ENCODE results near the gene IRAK1.

The IRAK1 gene

GRCh38 chrX:154040307-154040756 lies 20.6 kb upstream of the IRAK1 start:
- no peak for DNase-seq

- no peak for DNase-seq
Measured at GRCh38 chrX:154039577-154039976, 19.9 kb upstream of the IRAK1 start.

- DNase-seq: no peak
Measured at GRCh38 chrX:154038656-154039055, 19.0 kb upstream of the IRAK1 start.

GRCh38 chrX:154037754-154038153 lies 18.1 kb upstream of the IRAK1 start:
- no peak for DNase-seq

DNA sequence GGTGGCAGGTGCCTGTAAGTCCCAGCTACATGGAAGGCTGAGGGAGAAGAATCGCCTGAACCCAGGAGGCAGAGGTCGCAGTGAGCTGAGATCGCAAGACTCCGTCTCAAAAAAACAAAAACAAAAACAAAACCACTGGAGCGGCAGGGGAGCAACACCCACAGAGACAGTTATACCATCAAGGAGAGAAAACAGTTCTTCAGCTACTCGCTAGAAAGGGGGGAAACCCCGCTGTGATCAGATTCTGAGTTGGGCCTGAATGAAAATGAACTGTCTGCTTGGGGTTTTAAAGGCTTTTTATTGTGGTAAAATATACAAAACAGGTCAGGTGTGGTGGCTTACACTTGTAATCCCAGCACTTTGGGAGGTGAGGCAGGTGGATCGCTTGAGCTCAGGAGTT lies 16.8 kb upstream of the IRAK1 start:
- no peak for DNase-seq

GRCh38 chrX:154033848-154034247 lies 14.1 kb upstream of the IRAK1 start:
- DNase-seq: no peak

DNA sequence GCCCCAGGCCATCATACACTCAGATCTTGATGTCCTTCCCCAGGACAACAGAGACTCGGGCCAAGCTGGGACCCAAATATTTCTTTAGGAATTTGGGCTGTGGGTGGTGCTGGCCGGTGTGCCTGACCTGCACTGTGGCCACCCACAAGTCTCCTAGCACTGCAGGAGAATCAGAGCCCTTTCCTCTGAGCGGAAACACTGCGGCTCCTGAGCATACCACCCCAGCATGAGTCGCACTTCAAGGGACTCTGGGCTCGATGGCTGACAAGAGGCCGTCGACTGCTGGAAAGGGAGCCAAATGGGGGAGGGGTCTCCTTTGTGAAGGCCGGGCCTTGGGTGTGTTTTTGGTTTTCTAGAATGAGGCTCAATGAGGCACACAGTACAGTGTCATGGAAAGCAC lies 13.0 kb upstream of the IRAK1 start:
- no peak for DNase-seq

GRCh38 chrX:154032160-154032559 lies 12.5 kb upstream of the IRAK1 start:
- no peak for DNase-seq

- no peak for DNase-seq
Measured at GRCh38 chrX:154030715-154031305, 11.1 kb upstream of the IRAK1 start.

DNA sequence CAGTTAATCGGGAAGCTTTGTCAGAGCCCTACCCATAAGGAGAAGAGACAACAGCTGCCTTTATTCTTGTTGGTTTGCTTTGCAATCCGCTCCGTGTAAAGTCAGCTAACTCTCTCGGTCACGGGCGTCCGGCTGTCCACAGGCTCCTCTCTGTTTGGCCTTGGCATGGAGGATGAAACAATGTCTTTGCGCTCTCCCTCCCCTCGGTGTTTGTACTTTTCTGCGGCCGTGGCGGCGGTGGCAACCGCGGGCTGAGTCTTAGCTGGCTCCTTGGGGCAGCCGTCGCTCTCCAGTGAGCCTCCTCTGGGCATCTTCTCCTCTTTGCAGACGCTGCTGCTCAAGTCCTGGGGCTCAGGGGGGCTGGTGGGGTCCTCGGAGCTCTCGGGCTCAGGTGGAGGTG lies 10.6 kb upstream of the IRAK1 start:
- no peak for DNase-seq

GRCh38 chrX:154029439-154029838 lies 9.7 kb upstream of the IRAK1 start:
- no peak for DNase-seq

- no peak for DNase-seq
Measured at GRCh38 chrX:154028502-154029184, 8.9 kb upstream of the IRAK1 start.

- DNase-seq: no peak
Measured at GRCh38 chrX:154027986-154028385, 8.3 kb upstream of the IRAK1 start.

GRCh38 chrX:154027022-154027402 lies 7.3 kb upstream of the IRAK1 start:
- DNase-seq: no peak

DNA sequence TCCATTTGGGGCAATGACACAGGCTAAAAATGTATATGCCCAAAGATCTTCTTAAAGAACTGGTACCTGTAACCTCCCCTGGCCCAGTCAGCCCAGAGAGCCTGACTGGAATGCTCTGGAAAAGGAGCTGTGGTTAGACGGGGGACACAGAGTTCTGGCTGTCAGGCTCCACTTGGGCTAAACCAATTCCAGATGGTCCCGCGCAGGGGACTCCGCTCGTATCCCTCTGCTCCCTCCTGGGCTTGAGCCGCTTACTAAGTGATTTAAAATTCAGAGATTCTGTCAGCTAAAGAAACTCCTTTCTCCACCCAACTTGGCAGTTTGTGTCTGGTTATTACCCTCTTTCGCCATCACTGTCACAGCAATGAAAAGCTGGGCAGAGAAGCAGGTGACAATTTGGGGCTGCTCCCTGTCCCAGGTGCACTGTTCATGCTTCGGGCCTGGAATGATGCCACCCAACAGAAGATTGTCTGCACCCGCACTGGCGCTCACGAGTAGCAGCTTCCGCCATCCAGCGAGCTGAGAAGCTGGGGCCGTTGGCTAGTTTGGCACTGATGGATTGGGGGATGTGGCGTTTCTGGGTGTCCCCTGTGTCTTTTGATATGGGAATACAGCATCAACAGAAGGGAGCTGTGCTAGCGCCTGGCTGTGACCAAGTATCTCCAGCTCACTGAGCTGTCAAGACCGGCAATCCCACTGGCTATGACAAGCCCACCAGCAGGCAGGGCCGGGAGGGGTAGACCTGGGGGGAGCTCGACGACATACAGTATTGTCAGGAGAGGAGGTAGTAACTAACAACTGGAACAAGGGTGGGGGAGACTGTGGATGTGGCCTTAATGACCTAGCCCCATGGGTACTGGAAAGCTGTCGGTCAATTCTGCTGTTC lies 6.7 kb upstream of the IRAK1 start:
- no peak for DNase-seq

DNA sequence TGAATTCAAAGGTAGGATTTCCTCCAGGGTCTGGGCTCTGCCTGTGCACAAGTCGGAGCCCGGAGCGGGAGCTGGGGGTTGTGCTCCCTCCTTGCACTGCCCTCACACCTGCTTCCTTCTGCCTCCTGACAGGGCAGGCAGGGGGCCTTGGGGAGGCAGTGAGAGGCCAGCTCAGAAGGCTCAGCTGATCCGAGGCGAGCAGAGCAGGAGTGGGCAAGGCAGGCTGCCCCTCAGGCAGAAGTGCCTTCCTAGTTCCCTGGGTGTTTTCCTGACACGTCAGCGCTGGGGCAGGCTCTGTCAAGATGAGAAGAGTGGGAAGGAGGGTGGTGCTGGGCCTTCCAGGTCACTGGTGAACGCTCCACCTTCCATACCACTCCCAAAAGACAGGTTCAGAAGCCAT lies 5.5 kb upstream of the IRAK1 start:
- DNase-seq: no peak

DNA sequence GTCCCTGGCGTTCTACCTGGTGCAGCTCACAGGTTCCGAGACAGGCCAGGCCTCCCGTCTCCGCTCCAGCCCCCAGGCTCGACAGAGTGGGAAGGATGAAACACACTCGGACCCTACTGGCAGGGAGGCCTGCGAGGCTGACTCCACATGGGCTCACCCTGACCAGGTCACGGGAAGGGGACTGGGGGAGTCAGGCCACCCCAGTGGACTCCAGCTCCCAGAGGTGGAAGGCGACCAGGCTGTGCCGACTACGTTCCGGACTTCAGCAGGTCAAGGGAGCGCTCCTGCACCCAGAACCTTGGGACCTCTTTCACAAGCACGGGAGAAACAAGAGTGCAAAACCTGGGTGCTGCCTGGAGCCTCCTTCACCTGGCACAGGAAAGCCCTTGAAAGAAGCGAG lies 4.6 kb upstream of the IRAK1 start:
- DNase-seq: no peak

- DNase-seq: no peak
Measured at GRCh38 chrX:154023276-154024000, 3.7 kb upstream of the IRAK1 start.

DNA sequence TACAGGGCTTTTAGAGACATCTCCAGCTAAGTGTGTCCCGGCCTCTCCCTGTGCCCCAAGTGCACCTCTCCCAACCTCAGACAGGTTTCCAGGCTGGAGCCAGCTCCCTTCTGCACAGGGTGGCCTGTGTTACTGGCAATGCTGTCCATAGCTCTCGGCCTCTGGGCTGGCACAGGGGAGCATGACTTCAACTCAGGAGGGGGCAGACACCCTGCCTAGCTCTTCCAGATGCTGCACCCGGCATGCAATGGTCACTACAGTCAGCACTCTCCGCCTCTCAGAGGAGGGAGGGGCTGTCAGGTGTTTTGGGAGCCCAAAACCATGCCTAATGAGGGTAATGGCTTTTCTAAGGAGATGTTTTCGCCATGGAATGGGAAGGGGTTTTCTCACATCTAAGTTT lies 2.4 kb upstream of the IRAK1 start:
- peak; percentile 58 for DNase-seq

DNA sequence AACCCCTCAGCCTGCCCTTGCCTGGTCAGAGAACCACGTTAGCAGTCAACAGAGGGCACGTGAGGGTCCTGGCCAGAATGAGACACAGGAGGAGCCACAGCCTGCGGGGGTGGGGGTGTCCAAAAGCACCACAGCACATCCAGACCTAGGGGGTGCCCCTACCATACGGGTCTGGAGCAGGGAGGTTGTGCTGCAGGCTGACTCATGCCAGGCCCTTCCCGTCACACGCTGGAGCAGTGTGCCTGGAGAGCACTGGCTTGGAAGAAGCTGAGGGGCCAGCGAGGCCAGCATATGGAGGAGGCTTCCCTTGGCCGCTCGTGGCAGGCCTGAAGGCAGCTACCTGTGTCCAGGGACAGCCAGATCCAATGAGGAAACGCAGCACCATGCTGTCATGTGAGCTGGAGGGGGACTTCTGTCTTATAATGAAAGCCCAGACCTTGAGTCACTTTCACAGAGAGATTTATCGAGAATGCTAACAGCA lies 1.5 kb upstream of the IRAK1 start:
- DNase-seq: no peak

GRCh38 chrX:154020536-154021115 lies 924 bp upstream of the IRAK1 start:
- peak; percentile 12 for DNase-seq

- peak; percentile 46 for DNase-seq
Measured at GRCh38 chrX:154019061-154019621, 561 bp downstream of the IRAK1 start.
